Inflammatory macrophage treated with lipopolysaccharide for 4 hours (primary cell): ENCODE results near the gene GTF3C5.

Experiments used
- DNase-seq: peaks from one replicate; pipeline ENCODE4 v3.0.0-alpha.2; 2020

Gene GTF3C5

GRCh38 chr9:133032171-133032570 is 1.4 kb downstream of the GTF3C5 start:
- DNase-seq: no peak

GRCh38 chr9:133035669-133036068 is 4.9 kb downstream of the GTF3C5 start:
- no peak for DNase-seq

DNA sequence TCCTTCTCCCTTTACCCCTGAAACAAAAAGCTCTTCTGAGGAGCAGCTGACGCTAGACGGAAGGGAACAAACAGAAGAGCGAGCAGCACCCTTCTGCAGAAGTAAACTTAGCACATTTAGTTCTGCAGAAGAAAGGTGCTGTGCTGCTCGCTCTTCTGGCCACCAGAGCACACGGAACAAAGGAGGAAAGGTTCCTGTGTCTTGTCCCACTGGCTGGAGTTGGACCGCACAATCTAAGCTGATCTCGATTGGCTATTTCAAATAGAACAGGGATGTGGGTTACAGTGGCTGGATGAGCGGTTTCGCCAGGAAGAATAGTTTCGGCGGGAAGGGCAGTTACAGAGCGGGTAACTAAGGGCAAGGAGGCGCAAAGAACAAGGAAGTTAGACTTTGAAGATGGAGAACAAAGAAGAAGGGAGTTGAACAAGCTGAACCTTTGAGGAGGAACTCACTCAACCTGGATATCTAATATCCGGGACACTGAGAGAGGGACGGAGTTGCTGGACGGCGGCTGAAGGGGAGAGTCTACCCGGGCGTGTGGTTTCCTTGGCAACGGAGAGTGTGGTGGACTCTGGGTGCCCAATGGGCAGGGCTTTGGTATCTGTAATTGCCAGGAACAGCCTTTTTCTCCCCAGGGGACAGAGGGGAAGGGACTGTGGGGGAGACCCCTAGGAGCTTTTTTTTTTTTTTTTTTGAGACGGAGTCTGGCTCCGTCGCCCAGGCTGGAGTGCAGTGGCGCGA is 7.1 kb downstream of the GTF3C5 start:
- no peak for DNase-seq

GRCh38 chr9:133040892-133041479 is 10.2 kb downstream of the GTF3C5 start:
- peak; percentile 32 for DNase-seq

DNA sequence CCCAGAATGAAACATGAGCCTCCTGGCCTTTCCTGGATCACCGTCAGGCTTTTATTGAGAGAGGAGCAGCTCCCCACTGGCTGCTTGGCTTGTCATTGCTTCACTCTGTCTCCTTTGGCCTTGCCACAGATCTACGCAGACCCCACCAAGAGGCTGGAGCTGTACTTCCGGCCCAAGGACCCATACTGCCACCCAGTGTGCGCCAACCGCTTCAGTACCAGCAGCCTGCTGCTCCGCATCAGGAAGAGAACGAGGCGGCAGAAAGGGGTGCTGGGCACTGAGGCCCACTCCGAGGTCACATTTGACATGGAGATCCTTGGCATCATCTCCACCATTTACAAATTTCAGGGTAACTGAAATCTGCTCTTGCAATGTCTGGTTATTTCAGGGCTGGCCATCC is 11.2 kb downstream of the GTF3C5 start:
- DNase-seq: no peak

DNA sequence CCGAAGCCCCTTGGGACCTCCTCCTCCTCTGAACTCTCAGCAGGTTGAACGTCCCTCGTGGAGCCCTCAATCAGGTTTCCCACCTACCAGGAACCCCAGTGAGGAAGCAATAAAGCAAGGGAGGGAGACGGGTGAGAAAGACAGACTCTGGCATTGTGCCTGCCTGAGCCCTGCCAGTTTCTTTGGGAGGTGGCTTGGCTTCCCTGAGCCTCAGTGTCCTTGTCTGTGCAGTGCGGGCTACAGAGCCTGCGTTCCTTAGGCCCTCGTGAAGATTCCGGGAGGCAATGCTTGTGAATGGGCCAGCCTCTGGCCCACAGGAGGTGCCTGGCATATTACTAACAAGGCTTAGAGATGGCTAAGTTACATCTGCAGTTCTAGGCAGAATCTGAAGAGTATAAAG is 11.9 kb downstream of the GTF3C5 start:
- no peak for DNase-seq

DNA sequence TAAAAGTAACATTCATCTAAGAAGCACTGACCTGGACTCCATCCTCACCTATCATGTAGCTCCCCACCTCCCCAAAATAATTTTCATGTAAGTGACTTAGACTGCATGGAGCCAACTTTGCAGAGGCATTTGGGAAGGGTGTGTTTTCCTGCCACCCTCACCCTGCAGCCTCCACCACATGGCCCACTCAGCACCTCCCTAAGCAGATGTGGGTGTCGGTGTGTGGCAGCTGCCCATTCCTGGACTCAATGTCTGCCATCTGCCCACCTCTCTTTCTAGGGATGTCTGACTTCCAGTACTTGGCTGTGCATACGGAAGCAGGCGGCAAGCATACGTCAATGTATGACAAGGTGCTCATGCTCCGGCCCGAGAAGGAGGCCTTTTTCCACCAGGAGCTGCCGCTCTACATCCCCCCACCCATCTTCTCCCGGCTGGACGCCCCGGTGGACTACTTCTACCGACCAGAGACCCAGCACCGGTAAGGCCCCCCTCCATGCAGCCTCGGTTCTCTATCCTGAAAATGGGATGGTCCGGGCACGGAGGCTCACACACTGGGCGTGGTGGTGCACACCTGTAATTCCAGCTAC is 12.7 kb downstream of the GTF3C5 start:
- no peak for DNase-seq

- no peak for DNase-seq
Measured at GRCh38 chr9:133044125-133044524, 13.3 kb downstream of the GTF3C5 start.

- no peak for DNase-seq
Measured at GRCh38 chr9:133044661-133045060, 13.9 kb downstream of the GTF3C5 start.

- DNase-seq: no peak
Measured at GRCh38 chr9:133045132-133045531, 14.3 kb downstream of the GTF3C5 start.

- no peak for DNase-seq
Measured at GRCh38 chr9:133046196-133046899, 15.6 kb downstream of the GTF3C5 start.

- no peak for DNase-seq
Measured at GRCh38 chr9:133046900-133047295, 16.1 kb downstream of the GTF3C5 start.

- DNase-seq: peak; percentile 47
Measured at GRCh38 chr9:133048595-133048994, 17.8 kb downstream of the GTF3C5 start.

- DNase-seq: no peak
Measured at GRCh38 chr9:133049043-133049442, 18.2 kb downstream of the GTF3C5 start.

DNA sequence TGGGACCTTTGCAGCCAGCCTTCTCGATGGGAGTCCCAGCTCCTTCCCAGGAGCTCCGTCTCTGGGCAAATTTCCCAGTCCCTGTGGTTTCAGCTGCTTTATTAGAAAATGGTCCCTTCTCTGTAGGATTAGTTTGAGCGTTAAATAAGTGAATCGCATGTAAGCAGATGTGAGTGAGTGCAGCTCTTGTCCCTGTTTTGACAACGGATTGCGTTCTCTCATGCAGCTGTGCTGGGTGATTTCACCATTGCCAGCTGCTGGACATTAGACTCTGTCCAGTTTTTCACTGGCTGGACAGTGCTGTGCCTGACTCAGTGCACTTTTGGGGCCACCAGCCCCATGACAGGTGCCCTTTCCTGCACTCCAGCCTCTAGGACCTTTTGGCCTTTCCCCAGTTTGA is 19.3 kb downstream of the GTF3C5 start:
- DNase-seq: no peak

DNA sequence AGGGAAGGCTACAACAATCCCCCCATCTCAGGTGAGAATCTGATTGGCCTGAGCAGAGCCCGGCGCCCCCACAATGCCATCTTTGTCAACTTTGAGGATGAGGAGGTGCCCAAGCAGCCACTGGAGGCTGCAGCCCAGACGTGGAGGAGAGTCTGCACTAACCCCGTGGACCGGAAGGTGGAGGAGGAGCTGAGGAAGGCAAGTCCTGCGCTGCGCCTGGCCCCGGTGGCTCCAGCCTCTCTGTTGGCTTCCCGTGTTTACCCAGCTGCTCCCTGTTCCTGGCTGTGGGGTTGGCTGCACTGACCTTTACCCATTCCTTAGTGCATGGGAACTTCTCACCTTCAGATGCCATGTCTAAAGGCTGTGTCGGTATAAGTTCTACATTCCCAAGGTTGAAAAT is 20.0 kb downstream of the GTF3C5 start:
- no peak for DNase-seq

GRCh38 chr9:133051281-133051900 is 20.6 kb downstream of the GTF3C5 start:
- no peak for DNase-seq

- no peak for DNase-seq
Measured at GRCh38 chr9:133051966-133052539, 21.3 kb downstream of the GTF3C5 start.

DNA sequence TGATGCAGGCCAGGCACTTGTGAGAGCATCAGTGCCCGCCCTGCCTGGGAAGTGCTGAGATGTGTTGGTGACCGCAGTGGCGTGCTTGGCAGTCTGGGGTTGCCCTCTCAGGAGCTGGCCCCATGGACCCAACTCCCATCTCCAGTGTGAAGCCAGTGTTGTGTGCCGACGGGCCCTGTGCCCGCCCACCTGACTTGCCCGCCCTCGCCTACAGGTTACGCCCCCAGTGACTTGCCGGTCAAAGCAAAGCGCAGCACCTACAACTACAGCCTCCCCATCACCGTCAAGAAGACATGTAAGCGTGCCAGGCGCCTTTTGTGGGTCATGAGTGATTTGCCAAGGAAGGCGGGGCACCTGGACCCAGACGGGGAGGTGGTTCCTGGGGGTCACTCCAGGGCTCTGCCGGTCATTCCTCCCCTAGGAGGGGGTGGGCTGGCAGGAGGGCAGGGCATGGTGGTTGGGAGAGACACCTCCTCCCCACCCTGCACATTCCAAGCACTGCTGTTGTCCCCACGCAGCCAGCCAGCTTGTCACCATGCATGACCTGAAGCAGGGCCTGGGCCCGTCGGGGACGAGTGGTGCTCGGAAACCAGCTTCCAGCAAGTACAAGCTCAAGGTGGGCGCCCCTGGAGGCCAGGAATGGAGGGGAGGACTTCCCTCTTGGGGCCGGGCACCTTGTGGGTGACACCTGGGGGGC is 23.5 kb downstream of the GTF3C5 start:
- DNase-seq: no peak

DNA sequence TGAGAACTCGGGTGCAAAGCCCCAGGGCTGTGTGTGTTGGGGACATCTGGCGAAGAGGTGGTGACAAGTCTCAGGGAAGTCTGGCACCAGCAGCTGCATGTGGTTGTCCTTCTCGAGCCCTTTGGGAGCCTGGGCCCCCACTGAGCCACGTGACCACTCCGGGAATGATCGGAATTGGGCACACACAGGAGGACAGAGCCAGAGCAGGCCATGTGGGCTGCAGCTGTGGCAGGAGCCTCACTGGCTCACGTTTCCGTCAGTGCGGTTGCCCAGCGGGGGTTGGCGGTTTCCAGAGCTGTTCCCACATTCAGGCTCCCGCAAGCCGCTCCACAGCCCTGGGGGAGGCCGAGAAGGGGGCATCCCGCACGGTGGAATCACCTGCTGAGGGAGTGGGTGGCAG is 24.2 kb downstream of the GTF3C5 start:
- no peak for DNase-seq

DNA sequence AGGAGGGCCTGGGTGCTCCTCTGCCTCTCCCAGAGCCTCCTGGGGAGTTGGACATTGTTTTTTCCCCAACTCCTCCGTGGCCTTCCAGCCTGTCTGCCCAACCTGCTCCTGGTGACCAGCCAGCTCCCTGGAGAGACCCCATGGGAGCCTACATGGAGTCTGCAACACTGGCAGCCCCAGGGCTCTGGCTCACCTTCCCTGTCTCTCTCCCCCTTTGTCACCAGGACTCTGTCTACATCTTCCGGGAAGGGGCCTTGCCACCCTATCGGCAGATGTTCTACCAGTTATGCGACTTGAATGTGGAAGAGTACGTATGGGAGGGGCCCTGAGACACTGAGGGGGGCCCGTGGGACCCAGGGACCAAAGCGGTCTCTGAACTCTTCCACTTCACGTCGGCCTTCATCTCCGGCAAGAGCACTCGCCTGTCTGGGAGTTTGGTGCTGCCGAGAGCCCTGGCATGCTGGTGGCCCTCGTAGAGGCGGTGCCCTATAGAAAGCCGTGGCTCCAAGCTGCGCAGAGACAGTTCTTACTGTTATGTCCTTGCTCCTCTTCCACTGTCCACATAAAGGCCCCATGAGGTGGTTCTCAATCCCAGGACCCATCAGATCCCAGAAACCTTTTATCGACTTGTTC is 25.1 kb downstream of the GTF3C5 start:
- no peak for DNase-seq

DNA sequence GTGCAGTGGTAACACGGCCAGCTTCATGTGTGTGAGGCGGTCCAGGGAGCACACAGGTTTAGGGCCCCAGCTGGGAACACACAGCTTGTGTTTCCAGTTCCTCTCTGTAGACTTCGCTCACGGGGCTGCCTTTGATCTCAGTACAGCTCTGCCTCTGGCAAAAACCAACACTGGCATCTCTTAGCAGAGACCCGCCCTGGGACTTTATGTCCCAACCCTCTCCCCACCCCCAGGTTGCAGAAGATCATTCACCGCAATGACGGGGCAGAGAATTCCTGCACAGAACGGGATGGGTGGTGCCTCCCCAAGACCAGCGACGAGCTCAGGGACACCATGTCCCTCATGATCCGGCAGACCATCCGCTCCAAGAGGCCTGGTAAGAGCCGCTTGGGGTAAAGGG is 25.7 kb downstream of the GTF3C5 start:
- DNase-seq: no peak
